HCT116 (cell line): ENCODE results near the gene FLG2.

Experiments
- CTCF ChIP-seq, 3 experiments: fragments of 200-600 bp in 1 of 3; sonication (generic) in 1 of 3; IDR thresholded peaks in 2 of 3; conservative IDR thresholded peaks in 1 of 3; 2 replicates each; pipeline ENCODE4 v1.5.1; 2012 to 2017; ENCODE audit warnings: low read depth in 2 of 3, low read length in 2 of 3, antibody characterized with exemption in 1 of 3, borderline replicate concordance in 1 of 3, control low read depth in 1 of 3, mild to moderate bottlenecking in 1 of 3, mixed read lengths in 1 of 3, mixed run types in 1 of 3, moderate library complexity in 1 of 3; ENCODE audit not compliant: insufficient read depth in 1 of 3
- EZH2 ChIP-seq: fragments of 200-600 bp; sonication (generic); IDR thresholded peaks from 2 replicates; pipeline ENCODE4 v1.6.1; 2017; ENCODE audit warnings: antibody characterized with exemption, mixed run types
- POLR2A ChIP-seq: IDR thresholded peaks from 2 replicates; pipeline ENCODE4 v1.7.0; 2011; ENCODE audit warnings: borderline replicate concordance; ENCODE audit not compliant: insufficient read depth, insufficient read length; ENCODE audit errors: extremely low read depth
- RAD21 ChIP-seq: IDR thresholded peaks from 2 replicates; pipeline ENCODE4 v1.6.1; 2012; ENCODE audit warnings: low read depth, mild to moderate bottlenecking
- REST ChIP-seq: IDR thresholded peaks from 2 replicates; pipeline ENCODE4 v1.6.1; 2012; ENCODE audit warnings: low read depth
- SRF ChIP-seq: IDR thresholded peaks from 2 replicates; pipeline ENCODE4 v1.6.1; 2012; ENCODE audit warnings: low read depth
- TCF7L2 ChIP-seq: IDR thresholded peaks from 2 replicates; pipeline ENCODE4 v1.7.0; 2011; ENCODE audit warnings: borderline replicate concordance, inconsistent platforms; ENCODE audit not compliant: insufficient read depth, insufficient read length; ENCODE audit errors: extremely low read depth
- ZBTB33 ChIP-seq: IDR thresholded peaks from 2 replicates; pipeline ENCODE4 v1.6.1; 2011; ENCODE audit warnings: mild to moderate bottlenecking, low read length, moderate library complexity; ENCODE audit not compliant: insufficient replicate concordance; ENCODE audit errors: extremely low read depth
- ZNF274 ChIP-seq: fragments of 200-500 bp; sonication (Bioruptor generic); IDR thresholded peaks from 2 replicates; pipeline ENCODE4 v1.6.1; 2014; ENCODE audit warnings: mild to moderate bottlenecking, low read depth, low read length, inconsistent platforms

GRCh38 chr1:152348447-152348846 is 11.4 kb downstream of the FLG2 start:
- TF ChIP-seq CTCF (IDR thresholded peaks at IDR 0.05 in 2 of 3, conservative IDR thresholded peaks at IDR 0.05 in 1 of 3; ENCODE audit: borderline replicate concordance in 1 of 3, insufficient read depth in 1 of 3, low read depth in 2 of 3, low read length in 2 of 3) (peak; percentile 13 to 49 (median 41); a peak in 5 of 6 replicates), SRF (no peak), EZH2 (no peak), ZNF274 (no peak), RAD21 (peak; percentile 17; the same call in 1 of the 2 replicates), ZBTB33 (no peak), TCF7L2 (no peak), REST (no peak), POLR2A (no peak)
